Mesendoderm (in vitro differentiated cells): ENCODE results near the gene GSG1L.

Experiments
- DNase-seq: peaks from one replicate; pipeline ENCODE4 v3.0.0; 2013
- H2AK5ac ChIP-seq: 2 replicates; pipeline ENCODE4 v1.6.1; 2013; ENCODE audit warnings: low read length, inconsistent platforms
- H2BK120ac ChIP-seq: 2 replicates; pipeline ENCODE4 v1.6.1; 2013; ENCODE audit warnings: low read depth, mild to moderate bottlenecking, low read length, moderate library complexity, mixed read lengths
- H2BK15ac ChIP-seq: replicated peaks from 2 replicates; pipeline ENCODE4 v1.6.1; 2013; ENCODE audit warnings: low read depth, mild to moderate bottlenecking, moderate library complexity
- H2BK5ac ChIP-seq: 2 replicates; pipeline ENCODE4 v1.6.1; 2013; ENCODE audit warnings: low read length, inconsistent platforms
- H3K18ac ChIP-seq: 2 replicates; pipeline ENCODE4 v1.6.1; 2013; ENCODE audit warnings: mild to moderate bottlenecking, low read length, mixed read lengths
- H3K23ac ChIP-seq: one replicate; pipeline ENCODE4 v1.6.1; 2013; ENCODE audit warnings: low read length
- H3K27ac ChIP-seq: 2 replicates; pipeline ENCODE4 v1.5.1; 2013; ENCODE audit warnings: low read depth, mild to moderate bottlenecking, inconsistent platforms, low read length, moderate library complexity
- H3K27me3 ChIP-seq: 2 replicates; pipeline ENCODE4 v1.6.1; 2013; ENCODE audit warnings: low read length, control low read depth, mild to moderate bottlenecking, inconsistent platforms; ENCODE audit not compliant: insufficient read depth, poor library complexity
- H3K36me3 ChIP-seq: 2 replicates; pipeline ENCODE4 v1.6.1; 2013; ENCODE audit warnings: low read length, inconsistent platforms; ENCODE audit not compliant: control insufficient read depth, insufficient read depth
- H3K4ac ChIP-seq: one replicate; pipeline ENCODE4 v1.6.1; 2013; ENCODE audit warnings: low read depth, mild to moderate bottlenecking, low read length, moderate library complexity
- H3K4me1 ChIP-seq: 2 replicates; pipeline ENCODE4 v1.6.1; 2013; ENCODE audit warnings: low read depth, low read length, inconsistent platforms; ENCODE audit not compliant: control insufficient read depth
- H3K4me2 ChIP-seq: 2 replicates; pipeline ENCODE4 v1.6.1; 2013; ENCODE audit warnings: low read length
- H3K4me3 ChIP-seq: 2 replicates; pipeline ENCODE4 v1.5.1; 2013; ENCODE audit warnings: mild to moderate bottlenecking, low read length
- H3K56ac ChIP-seq: one replicate; pipeline ENCODE4 v1.6.1; 2013; ENCODE audit warnings: low read length
- H3K79me1 ChIP-seq: 2 replicates; pipeline ENCODE4 v1.6.1; 2013; ENCODE audit warnings: low read length, inconsistent platforms
- H3K79me2 ChIP-seq: 2 replicates; pipeline ENCODE4 v1.6.1; 2013; ENCODE audit warnings: mild to moderate bottlenecking, low read length; ENCODE audit not compliant: control insufficient read depth, insufficient read depth
- H3K9ac ChIP-seq: 2 replicates; pipeline ENCODE4 v1.6.1; 2013; ENCODE audit warnings: low read length, inconsistent platforms
- H4K5ac ChIP-seq: one replicate; pipeline ENCODE4 v1.6.1; 2013; ENCODE audit warnings: low read length
- H4K8ac ChIP-seq: one replicate; pipeline ENCODE4 v1.6.1; 2013; ENCODE audit warnings: low read depth, mild to moderate bottlenecking, control low read depth, low read length, moderate library complexity
- WGBS: extraction: QIAGEN DNeasy Blood & Tissue Kit; methylation state at CpG from one replicate; pipeline ENCODE4 v1.1.7; 2013; ENCODE audit warnings: low lambda C conversion rate, missing lambda C conversion rate; ENCODE audit not compliant: insufficient coverage; ENCODE audit errors: extremely low coverage; 5-methylcytosine and 5-hydroxymethylcytosine counted together

The GSG1L gene

GRCh38 chr16:27789595-27790241 lies 273.8 kb downstream of the GSG1L start:
- H3K4ac ChIP-seq, result no peak overlapping the region
- H4K8ac ChIP-seq, result no peak overlapping the region
- no peaks in the 10 kb centered on the region for H3K36me3 ChIP-seq
- no peak overlapping the region for H3K23ac ChIP-seq
- DNase-seq, result no peak
- no peak overlapping the region for H3K9ac ChIP-seq
- no peak overlapping the region for H2AK5ac ChIP-seq
- H3K4me1 ChIP-seq, result no peaks in the 10 kb centered on the region
- H4K5ac ChIP-seq, result no peak overlapping the region
- no peak overlapping the region for H3K18ac ChIP-seq
- H2BK15ac ChIP-seq, result no peak overlapping the region
- H3K4me2 ChIP-seq, result no peak overlapping the region
- H3K27me3 ChIP-seq, result no peaks in the 10 kb centered on the region
- H3K56ac ChIP-seq, result no peak overlapping the region
- no peak overlapping the region for H3K4me3 ChIP-seq
- WGBS, result 100% methylated on average over 1 of the region's 2 CpGs
- no peak overlapping the region for H2BK120ac ChIP-seq
- H3K27ac ChIP-seq, result no peak overlapping the region
- H2BK5ac ChIP-seq, result no peak overlapping the region
- H3K79me1 ChIP-seq, result no peaks in the 10 kb centered on the region
- no peaks in the 10 kb centered on the region for H3K79me2 ChIP-seq

- Histone ChIP-seq H3K4ac (no peak overlapping the region), H2BK15ac (no peak overlapping the region), H3K4me1 (no peaks in the 10 kb centered on the region), H3K4me3 (no peak overlapping the region), H3K23ac (no peak overlapping the region), H3K9ac (no peak overlapping the region), H3K27me3 (no peaks in the 10 kb centered on the region), H2BK5ac (no peak overlapping the region), H3K18ac (no peak overlapping the region), H3K79me2 (no peaks in the 10 kb centered on the region), H4K5ac (no peak overlapping the region), H2BK120ac (no peak overlapping the region), H3K56ac (no peak overlapping the region), H3K4me2 (no peak overlapping the region), H4K8ac (no peak overlapping the region), H3K79me1 (no peaks in the 10 kb centered on the region), H3K36me3 (no peaks in the 10 kb centered on the region), H2AK5ac (no peak overlapping the region), H3K27ac (no peak overlapping the region)
- no peak for DNase-seq
- WGBS, result 100% methylated on average over 1 of the region's 1 CpG
Measured at GRCh38 chr16:27789150-27789549, 274.4 kb downstream of the GSG1L start.

- no peak overlapping the region for H2BK15ac ChIP-seq
- no peak overlapping the region for H4K8ac ChIP-seq
- H3K56ac ChIP-seq, result no peak overlapping the region
- H3K27me3 ChIP-seq, result no peaks in the 10 kb centered on the region
- H3K23ac ChIP-seq, result no peak overlapping the region
- H2AK5ac ChIP-seq, result no peak overlapping the region
- H3K4me2 ChIP-seq, result no peak overlapping the region
- no peak overlapping the region for H3K4me3 ChIP-seq
- no peak overlapping the region for H3K9ac ChIP-seq
- no peak overlapping the region for H2BK120ac ChIP-seq
- WGBS, result no CpG with 5 or more reads among the region's 6 CpGs
- no peak overlapping the region for H3K27ac ChIP-seq
- H2BK5ac ChIP-seq, result no peak overlapping the region
- H4K5ac ChIP-seq, result no peak overlapping the region
- no peak overlapping the region for H3K4ac ChIP-seq
- H3K79me1 ChIP-seq, result no peaks in the 10 kb centered on the region
- no peak overlapping the region for H3K18ac ChIP-seq
- no peaks in the 10 kb centered on the region for H3K36me3 ChIP-seq
- DNase-seq, result no peak
- H3K4me1 ChIP-seq, result no peaks in the 10 kb centered on the region
- no peaks in the 10 kb centered on the region for H3K79me2 ChIP-seq
Measured at GRCh38 chr16:27787665-27788064, 275.8 kb downstream of the GSG1L start.

- no peaks in the 10 kb centered on the region for H3K36me3 ChIP-seq
- DNase-seq, result no peak
- H3K4me2 ChIP-seq, result no peak overlapping the region
- H2AK5ac ChIP-seq, result no peak overlapping the region
- no CpG with 5 or more reads among the region's 19 CpGs for WGBS
- H3K4me1 ChIP-seq, result no peaks in the 10 kb centered on the region
- no peak overlapping the region for H4K8ac ChIP-seq
- no peak overlapping the region for H3K9ac ChIP-seq
- no peak overlapping the region for H4K5ac ChIP-seq
- H2BK5ac ChIP-seq, result no peak overlapping the region
- H3K27me3 ChIP-seq, result no peaks in the 10 kb centered on the region
- H3K4me3 ChIP-seq, result no peak overlapping the region
- H2BK15ac ChIP-seq, result no peak overlapping the region
- no peak overlapping the region for H3K56ac ChIP-seq
- no peaks in the 10 kb centered on the region for H3K79me1 ChIP-seq
- H2BK120ac ChIP-seq, result no peak overlapping the region
- H3K18ac ChIP-seq, result no peak overlapping the region
- no peak overlapping the region for H3K4ac ChIP-seq
- H3K23ac ChIP-seq, result no peak overlapping the region
- H3K79me2 ChIP-seq, result no peaks in the 10 kb centered on the region
- H3K27ac ChIP-seq, result no peak overlapping the region
Measured at GRCh38 chr16:27786923-27787625, 276.4 kb downstream of the GSG1L start.

GRCh38 chr16:27786221-27786922 lies 277.1 kb downstream of the GSG1L start:
- Histone ChIP-seq H3K56ac (no peak overlapping the region), H3K79me2 (no peaks in the 10 kb centered on the region), H3K4me1 (no peaks in the 10 kb centered on the region), H4K8ac (no peak overlapping the region), H3K27me3 (no peaks in the 10 kb centered on the region), H3K4ac (no peak overlapping the region), H3K18ac (no peak overlapping the region), H2BK15ac (no peak overlapping the region), H4K5ac (no peak overlapping the region), H3K27ac (no peak overlapping the region), H3K9ac (no peak overlapping the region), H2AK5ac (no peak overlapping the region), H3K23ac (no peak overlapping the region), H3K79me1 (no peaks in the 10 kb centered on the region), H3K36me3 (no peaks in the 10 kb centered on the region), H3K4me2 (no peak overlapping the region), H2BK5ac (no peak overlapping the region), H2BK120ac (no peak overlapping the region), H3K4me3 (no peak overlapping the region)
- WGBS, result no CpG with 5 or more reads among the region's 16 CpGs
- DNase-seq, result no peak
